GM19025 (cell line): ENCODE data around the gene NUMB.

Source experiments
- ATAC-seq: cut with Tn5 transposase; IDR thresholded peaks from one replicate; pipeline ENCODE4 v1.9.1; 2021; ENCODE audit warnings: mild to moderate bottlenecking, low read depth, moderate library complexity; ENCODE audit not compliant: unreplicated experiment

The NUMB gene

DNA sequence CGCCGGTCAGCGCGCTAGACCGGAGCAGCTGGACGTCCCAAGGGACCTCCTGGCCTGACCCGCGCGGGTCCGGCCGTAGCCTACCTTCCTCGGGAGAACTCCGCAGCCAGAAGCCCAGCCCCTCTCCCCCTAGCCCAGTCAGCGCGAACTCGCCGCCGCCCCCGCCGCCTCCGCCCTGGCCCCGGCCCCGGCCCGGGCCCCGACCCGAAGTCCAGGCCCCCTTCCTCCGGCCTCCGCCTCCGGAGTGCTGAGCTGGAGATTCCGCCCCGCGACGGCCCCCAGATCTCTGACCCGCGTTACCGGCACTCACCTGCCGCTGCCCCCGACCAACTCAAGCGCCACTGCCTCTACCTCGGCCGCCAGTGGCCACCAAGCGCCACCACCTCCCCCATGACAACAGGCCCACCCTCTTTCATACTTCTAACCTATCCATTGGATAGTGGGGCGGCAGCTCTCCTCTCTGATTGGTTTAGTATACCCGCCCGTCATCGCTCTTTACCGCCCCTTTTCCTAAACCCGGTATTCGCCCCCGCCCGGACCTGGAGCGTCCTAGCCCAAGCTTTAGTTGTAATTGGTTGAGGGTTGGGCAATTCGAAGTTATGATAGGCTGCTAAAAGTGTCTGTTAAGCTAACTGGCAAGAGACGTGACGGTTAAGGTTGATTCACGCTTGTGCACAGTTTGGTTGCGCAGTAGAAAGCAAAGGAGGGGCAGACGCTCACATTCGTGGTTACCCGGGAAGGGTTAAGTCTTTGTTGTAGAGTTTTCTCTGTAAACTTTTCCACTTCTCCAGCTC is at the start of gene NUMB:
TSS of gene NUMB (minus strand) at position 364 of the 794 bp plus-strand sequence. CDS start 102,795 bp downstream, outside the sequence.
- ATAC-seq = peak; percentile 93

DNA sequence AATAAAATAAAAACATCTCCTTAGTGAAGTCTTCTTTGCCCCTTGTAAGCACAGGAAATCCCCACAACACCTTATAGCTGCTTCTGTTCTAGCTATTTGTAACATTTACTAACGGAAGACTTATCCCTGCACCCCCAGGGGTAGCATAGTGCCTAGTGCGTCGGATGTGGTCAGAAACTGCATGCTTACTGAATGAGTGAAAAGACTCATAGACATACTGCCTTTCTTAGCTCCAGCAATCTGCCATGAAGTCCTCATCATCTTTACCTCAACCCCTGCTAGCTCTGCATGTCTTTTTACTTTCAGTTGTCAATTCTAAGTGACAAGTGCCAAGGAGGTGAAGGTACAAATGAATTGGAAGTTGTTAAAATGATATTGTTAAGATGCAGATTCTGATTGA is 45.3 kb upstream of the NUMB start:
- no peak for ATAC-seq

DNA sequence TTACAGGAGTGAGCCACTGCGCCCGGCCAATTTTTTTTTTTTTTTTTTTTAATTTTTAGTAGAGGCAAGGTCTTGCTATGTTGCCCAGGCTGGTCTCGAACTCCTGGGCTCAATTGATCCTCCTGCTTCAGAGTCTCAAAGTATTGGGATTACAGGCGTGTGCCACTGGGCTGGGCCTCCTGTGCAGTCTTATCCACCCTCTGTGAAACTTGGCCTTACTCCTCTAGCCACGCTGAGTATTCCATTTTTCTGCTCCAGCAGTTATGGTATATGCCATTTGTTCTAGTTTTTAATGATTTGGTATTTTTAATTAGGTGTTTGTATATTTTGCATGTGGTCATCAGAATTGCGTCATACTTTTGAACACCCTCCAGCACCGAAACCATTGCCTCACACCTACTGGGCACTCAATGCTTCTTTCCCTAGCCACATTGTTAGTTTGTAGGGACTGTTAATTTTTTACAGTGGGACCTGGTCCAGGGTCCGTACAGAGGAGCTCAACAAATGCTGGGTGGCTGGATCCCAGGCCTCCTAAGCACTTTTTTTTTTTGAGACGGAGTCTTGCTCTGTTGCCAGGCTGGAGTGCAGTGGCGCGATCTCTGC is 43.8 kb upstream of the NUMB start:
- ATAC-seq = no peak

DNA sequence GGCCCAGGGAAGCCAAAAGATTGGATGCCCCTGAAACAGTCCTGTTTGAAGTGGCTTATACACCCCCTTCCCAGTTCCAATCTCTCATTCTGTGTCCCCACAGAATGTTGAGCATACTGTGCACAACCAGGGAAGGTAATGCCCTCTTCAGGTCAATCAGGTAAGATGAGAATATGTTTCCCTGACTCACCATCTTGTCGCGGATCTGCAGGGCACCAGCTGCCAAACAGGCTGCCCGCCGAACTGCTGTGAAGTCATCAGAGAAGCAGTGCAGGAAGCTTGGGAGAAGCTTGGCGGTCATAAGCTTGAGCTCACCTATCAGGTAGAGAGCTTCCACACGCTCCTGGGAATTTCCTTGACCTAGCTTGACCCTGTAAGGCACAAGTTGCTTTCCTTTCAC is 42.0 kb upstream of the NUMB start:
- no peak for ATAC-seq

DNA sequence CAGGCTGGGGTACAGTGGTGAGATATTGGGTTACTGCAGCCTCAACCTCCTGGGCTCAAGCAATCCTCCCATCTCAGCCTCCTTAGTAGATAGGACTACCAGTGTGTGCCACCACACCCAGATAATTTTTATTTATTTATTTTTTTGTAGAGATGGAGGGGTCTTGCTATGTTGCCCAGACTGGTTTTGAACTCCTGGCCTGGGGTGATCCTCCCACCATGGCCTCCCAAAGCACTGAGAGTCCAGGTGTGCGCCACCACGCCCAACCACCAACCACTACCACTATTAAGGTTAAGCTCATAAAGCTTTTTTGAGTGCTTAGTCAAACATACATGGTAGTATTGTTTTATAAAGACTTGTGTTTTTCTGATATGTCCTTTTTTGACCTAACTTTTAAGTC is 36.2 kb upstream of the NUMB start:
- no peak for ATAC-seq

DNA sequence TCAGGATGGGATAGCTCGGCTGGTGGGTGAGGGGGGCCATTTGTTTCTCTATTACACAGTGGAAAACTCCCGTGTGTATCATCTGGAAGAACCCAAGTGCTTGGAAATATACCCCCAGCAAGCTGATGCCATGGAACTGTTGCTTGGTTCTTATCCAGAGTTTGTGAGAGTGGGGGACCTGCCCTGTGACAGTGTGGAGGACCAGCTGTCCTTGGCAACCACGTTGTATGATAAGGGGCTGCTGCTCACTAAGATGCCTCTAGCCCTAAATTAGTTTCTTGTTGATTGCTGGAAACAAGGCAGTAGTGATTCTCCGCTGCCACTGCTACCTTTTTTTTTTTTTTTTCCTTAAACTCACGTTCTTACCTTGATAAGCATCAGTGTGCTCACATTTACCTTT is 34.3 kb upstream of the NUMB start:
- ATAC-seq = no peak

DNA sequence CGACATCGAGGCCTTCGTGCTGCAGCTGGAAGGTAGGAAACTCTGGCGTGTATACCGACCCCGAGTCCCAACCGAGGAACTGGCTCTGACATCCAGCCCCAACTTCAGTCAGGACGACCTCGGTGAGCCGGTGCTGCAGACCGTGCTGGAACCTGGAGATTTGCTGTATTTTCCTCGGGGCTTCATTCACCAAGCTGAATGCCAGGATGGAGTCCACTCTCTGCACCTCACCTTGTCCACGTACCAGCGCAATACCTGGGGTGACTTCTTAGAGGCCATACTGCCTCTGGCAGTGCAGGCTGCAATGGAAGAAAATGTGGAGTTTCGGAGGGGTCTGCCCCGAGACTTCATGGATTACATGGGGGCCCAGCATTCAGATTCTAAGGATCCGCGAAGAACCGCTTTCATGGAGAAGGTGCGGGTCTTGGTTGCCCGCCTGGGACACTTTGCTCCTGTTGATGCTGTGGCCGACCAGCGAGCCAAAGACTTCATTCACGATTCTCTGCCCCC is 33.8 kb upstream of the NUMB start:
- ATAC-seq = no peak

DNA sequence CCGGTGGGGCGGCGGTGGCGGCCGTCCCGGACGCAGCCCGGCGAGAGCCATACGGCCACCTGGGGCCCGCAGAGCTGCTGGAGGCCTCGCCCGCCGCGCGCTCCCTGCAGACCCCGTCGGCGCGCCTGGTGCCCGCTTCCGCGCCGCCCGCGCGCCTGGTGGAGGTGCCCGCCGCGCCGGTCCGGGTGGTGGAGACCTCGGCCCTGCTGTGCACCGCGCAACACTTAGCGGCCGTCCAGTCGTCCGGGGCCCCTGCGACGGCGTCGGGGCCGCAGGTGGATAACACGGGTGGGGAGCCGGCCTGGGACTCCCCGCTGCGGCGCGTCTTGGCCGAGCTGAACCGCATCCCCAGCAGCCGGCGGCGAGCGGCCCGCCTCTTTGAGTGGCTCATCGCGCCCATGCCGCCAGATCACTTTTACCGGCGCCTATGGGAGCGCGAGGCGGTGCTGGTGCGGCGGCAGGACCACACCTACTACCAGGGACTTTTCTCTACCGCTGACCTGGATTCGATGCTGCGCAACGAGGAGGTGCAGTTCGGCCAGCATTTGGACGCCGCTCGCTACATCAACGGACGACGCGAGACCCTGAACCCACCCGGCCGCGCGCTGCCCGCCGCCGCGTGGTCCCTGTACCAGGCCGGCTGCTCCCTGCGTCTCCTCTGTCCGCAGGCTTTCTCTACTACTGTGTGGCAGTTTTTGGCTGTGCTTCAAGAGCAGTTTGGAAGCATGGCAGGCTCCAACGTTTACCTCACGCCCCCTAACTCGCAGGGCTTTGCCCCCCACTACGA is 33.1 kb upstream of the NUMB start:
- peak; percentile 51 for ATAC-seq

DNA sequence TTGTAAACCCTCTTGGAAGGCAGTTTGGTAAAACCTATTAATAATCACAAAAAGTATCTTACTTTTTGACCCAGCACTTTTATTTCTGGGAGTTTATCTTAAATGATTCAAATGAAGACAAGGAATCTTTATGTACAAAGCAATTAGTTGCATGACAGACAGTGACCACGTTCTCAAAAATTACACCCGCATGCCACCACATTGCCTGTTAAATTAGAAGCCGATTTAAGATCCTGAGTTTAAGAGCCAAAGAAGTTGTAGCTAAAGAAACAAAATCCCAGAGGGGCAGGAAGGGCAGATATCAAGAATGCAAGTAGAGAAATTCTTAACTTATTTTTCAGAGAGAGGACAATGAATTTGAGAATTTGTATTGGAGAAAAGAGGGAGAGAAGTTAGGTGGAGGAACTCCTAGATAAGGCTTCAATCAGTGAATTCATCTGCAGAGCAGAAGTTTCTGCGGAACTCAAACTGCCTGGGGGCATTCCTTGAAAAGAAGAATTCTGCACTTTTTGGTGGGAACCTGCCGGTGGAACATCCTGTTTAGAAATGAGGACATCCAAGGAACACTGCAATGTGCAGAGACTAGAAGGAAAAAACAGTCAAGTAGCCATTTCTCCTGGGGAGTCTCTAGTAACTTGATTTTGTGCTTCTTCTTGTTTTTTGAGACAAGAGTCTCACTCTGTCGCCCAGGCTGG is 31.3 kb upstream of the NUMB start:
- no peak for ATAC-seq

DNA sequence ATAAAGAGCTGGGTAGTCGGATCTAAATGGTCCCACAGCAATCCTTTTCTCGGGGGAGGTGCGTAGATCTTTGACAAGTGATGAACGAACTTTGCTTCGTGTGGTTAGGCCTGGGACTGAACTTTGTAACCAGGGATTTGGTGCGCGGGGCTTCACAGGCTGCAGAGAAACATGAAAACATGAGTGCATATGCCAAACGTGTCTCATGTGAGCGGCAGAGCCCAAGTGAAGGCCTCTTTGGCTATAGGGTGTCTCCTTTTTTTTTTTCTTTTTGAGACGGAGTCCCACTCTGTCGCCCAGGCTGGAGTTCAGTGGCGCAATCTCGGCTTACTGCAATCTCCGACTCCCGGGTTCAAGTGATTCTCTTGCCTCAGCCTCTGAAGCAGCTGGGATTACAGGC is 20.3 kb upstream of the NUMB start:
- ATAC-seq = no peak

DNA sequence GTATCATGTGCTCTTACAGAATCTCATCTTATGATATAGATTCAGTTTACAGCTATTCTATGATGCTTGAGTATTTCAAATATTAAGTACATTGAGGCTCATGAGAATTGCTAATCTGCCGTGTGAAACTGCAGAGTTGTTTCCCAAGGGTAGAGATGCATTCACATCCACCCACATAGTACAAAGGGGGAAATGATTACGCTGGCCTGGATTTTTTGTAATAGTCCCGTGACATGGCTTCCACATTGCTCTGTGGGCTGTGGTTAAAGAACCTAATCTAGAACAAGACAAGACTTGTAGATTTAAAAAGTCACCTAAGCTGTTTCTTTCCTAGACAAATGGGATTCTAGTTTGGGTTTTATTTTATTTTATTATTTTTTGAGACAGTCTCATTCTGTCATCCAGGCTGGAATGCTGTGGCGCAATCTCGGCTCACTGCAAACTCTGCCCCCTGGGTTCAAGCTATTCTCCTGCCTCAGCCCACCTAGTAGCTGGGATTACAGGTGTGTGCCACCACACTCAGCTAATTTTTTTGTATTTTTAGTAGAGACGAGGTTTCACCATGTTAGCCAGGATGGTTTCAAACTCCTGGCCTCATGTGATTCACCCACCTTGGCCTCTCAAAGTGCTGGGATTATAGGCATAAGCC is 19.4 kb upstream of the NUMB start:
- peak; percentile 77 for ATAC-seq

DNA sequence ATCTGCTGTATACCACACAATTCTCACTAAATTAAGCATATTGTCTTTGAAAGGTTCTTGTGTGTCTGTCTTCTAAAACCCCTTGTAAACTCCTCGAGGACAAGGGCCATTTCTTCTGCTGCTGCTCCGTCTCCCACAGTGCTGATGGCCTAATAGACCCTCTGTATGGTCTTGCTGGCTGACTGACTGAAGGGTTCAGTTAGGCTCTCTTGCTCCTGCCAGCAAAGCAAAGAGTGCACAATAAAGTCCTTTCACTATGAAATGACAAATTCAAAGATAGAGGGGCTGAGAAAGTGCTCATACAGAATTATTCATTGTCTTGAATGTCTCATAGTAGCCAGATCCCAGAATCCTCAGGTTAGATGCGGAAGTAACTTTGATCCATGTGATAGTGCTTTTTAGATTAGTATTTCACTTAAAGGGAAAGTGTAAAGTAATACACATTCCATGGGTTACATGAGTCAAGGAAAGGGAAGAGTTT is 18.1 kb upstream of the NUMB start:
- ATAC-seq = no peak

DNA sequence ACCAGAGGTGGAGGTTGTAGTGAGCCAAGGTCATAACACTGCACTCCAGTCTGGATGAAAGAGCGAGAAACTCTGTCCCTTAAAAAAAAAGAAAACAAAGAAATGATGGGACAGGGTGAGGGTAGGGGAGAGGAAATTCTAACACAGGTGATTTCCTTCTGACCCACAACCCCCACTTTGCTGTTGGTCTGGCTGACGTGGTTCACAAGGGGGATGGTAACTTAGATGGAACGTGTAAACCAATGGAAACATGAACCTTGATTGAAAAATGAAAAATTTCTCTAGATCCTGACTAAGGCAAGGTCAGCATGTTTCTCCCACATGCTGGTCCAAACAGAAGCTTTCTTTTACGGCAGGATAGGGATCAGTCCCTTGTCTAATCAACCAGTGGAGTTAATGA is 16.6 kb upstream of the NUMB start:
- ATAC-seq = no peak

DNA sequence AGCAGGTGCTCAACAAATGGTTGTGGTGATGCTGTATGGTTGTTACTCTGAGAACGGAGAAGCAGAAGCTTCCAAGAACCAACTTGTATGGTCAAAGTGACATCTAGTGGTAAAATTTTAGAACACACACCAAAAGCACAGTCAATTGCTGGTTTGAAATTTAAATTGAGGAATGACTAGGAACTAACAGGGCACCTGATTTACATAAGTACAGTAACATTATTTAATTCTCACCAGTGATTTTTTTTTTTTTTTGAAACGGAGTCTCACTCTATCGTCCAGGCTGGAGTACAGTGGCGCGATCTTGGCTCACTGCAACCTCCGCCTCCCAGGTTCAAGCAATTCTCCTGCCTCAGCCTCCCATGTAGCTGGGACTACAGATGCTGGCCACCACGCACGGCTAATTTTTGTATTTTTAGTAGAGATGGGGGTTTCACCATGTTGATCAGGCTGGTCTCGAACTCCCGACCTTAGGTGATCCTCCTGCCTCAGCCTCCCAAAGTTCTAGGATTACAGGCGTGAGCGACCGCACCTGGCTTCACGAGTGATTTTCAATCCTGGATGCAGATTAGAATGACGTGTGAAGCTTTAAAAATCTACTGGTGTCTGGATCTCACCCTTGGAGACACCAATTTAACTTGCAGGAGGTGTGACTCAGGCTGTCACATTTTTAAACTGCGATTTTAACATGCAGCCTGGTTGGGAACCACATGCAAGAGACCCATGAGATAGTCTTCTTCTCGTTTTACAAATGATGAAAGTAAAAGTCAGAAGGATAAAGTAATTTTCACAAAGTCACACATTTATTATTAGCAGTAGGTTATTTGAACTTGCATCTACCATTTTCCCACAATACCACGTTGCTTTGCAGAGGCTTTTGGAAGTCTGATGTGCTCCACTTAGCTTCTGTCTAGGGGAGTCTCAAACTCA is 14.1 kb upstream of the NUMB start:
- ATAC-seq = no peak

DNA sequence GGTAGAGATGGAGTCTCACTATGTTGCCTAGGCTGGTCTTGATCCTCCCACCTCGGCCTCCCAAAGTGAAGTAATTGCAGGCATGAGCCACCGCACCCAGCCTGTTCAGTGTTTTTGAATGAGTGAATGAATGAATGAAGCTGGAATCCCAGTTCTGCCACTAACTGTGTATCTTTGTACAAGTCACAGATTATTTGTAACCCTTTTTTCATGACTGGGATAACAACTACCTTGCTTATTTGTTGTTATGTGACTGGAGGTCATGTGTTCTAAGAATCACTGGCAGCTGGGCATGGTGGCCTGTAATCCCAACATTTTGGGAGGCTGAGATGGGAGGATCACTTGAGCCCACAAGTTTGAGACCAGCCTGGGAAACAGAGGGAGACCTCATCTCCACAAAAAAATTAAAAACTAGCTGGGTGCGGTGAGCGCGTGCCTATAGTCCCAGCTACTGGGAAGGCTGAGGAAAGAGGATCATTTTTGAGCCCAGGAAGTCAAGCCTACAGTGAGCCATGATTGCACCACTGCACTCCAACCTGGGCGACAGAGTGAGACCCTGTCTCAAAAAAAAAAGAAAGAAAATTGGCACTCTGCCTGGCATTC is 13.3 kb upstream of the NUMB start:
- ATAC-seq = no peak

DNA sequence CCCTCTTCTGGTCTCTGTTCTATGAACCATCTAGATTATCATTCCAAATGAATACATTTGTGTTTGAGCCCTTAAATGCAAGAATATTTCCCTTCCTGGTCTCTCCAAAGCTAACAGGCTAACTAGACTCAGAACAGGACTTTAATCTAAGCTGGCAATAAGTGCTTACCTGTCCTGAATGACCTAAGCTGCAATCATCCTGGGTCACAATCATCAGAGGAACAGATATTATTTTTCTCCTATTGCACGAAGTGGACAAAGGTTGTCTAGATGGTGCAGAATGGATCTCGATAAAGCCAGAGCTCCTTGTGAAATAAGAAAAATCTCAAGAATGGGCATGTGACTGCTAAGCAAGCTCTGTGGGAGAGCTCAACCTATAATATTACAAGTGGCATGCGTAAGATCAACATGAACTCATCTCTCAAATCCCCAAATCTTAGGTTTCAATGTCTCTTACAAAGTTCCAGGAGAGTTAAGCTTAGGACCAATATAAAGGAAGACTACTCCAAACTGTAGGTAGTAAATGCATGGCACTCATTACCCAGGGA is 10.6 kb upstream of the NUMB start:
- no peak for ATAC-seq

DNA sequence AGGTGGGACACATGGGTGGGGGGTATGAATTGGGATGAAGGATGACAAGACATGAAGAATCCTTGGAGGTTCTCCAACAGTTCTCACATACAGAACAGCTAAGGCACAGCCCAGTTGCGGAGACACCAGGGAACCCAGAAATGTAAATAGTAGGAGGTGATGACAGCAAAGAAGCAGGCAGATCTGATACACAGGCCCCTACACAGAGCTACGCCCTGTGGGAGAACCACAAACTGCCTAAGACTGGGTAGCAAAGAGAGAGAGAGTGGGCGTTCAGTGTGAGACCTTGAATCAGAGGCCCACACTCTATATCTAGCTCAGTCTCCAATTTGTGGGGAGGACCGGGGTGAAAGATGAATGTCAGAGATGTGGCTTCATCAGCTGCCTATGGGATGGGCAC is 9.5 kb upstream of the NUMB start:
- ATAC-seq = no peak

DNA sequence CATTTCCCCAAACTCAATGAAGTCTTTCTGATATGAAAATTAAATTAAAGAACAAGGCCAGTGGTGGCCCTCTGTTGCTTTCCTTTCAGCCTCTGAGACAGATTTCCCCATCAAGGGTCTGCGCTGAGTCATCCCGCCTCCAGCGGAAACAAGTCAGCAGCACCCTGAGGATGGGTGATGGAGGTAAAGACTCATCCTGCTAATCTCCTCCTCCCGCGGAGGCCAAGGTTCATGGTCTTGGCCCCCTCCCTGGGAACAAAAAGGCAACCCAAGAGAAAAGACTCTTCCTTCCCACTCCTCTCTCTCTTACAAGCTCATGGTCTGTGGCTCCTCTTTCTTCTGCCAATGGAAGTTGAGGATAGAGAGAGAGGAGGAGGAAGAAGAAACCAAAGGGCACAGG is 9.0 kb upstream of the NUMB start:
- ATAC-seq = no peak
